ENCODE data around the gene ZFP92.

DNA sequence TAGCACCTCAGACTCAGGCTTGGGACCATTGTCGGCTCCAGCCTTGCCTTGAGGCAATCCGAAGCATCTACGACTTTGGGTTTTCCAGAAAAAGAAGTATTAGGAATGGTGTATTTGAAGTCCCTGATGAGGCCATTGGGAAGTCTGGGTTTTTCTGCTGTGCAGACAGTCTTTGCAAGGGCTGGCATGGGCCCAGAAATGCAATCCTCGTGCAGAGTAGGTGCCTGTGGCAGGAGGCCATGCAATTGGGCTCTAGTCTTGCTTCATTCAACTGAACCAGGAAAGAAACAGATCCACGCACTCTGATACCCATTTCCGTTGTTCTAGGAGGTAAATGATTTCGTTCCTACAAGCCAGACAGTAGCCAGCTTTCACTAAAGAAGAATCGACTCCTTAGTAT is 12.4 kb downstream of the ZFP92 start:
- no peak for TF ChIP-seq CTCF (IDR thresholded peaks at IDR 0.05)
- TF ChIP-seq POLR2AphosphoS5 (IDR thresholded peaks at IDR 0.05) = no peak

Data from prostate gland (tissue), 2 donors.